HepG2 (cell line): ENCODE results near the gene ZNF780B. TPM values are rescaled to one million over a fixed set of nuclear protein-coding genes. Genes with fewer than 3 reads are reported as not detected.

ENCODE experiments used
- ATF7 ChIP-seq, 2 experiments: fragments of 450-650 bp in 1 of 2; sonication (generic) in 1 of 2; formaldehyde crosslinking in 1 of 2; IDR thresholded peaks; 2 replicates each; pipeline versions ENCODE4 v1.4.0 to v1.6.1; 2016 to 2020; ENCODE audit warnings: antibody characterized with exemption in 1 of 2, mild to moderate bottlenecking in 1 of 2, missing genetic modification reagents in 1 of 2
- DPF2 ChIP-seq: sonication (generic); formaldehyde crosslinking; IDR thresholded peaks from 2 replicates; pipeline ENCODE4 v1.4.0; 2020; ENCODE audit warnings: mild to moderate bottlenecking, low read depth, missing genetic modification reagents, borderline replicate concordance
- FOXO1 ChIP-seq: sonication (generic); formaldehyde crosslinking; IDR thresholded peaks from 2 replicates; pipeline ENCODE4 v1.4.0; 2020; ENCODE audit warnings: missing genetic modification reagents
- FOXP1 ChIP-seq, 2 experiments: fragments of 450-650 bp in 1 of 2; IDR thresholded peaks; 2 replicates each; pipeline ENCODE4 v1.6.1; 2017 to 2018; ENCODE audit warnings: antibody characterized with exemption in 1 of 2
- NCOA2 ChIP-seq: sonication (generic); formaldehyde crosslinking; IDR thresholded peaks from 2 replicates; pipeline ENCODE4 v1.8.0; 2022; ENCODE audit warnings: inconsistent platforms
- PCBP1 ChIP-seq: fragments of 200-400 bp; formaldehyde crosslinking; IDR thresholded peaks from 2 replicates; pipeline ENCODE4 v1.6.1; 2017; ENCODE audit warnings: mild to moderate bottlenecking, low read depth, low read length, borderline replicate concordance
- SMC3 ChIP-seq: IDR thresholded peaks from 2 replicates; pipeline ENCODE4 v1.6.1; 2011; ENCODE audit warnings: low read length, improper control_type of control experiment
- ZNF530 ChIP-seq: sonication (generic); formaldehyde crosslinking; IDR thresholded peaks from 2 replicates; pipeline ENCODE4 v1.5.0; 2020; ENCODE audit warnings: low read depth, mild to moderate bottlenecking, missing genetic modification reagents
- ZNF878 ChIP-seq: sonication (generic); formaldehyde crosslinking; IDR thresholded peaks from 2 replicates; pipeline ENCODE4 v1.8.1; 2023; ENCODE audit warnings: mild to moderate bottlenecking, missing genetic modification reagents, moderate library complexity
- polyA plus RNA-seq, 8 experiments: library from polyadenylated mRNA; depleted of rRNA in 3 of 8; stranded (reverse) in 7 of 8; unstranded in 1 of 8; fragments of >200 nt; fragmentation: Illumina TruSeq in 4 of 8; extraction: Trizol in 4 of 8; gene quantifications; 2 replicates each; pipeline versions ENCODE4 v1.2.1 to v1.2.3, GENCODE V29; 2011 to 2016; ENCODE audit warnings: low read depth in 4 of 8, missing spikeins in 1 of 8, mixed read lengths in 1 of 8; ENCODE audit not compliant: insufficient read depth in 1 of 8
- total RNA-seq, 5 experiments: library from RNA; depleted of rRNA; stranded (reverse); fragments of >200 nt; fragmentation: Illumina TruSeq; extraction: Trizol; gene quantifications; 2 replicates each; pipeline ENCODE4 v1.2.3, GENCODE V29; 2016; ENCODE audit warnings: low read depth in 1 of 5
- TF ChIP-seq, protein P1 (sequence below): sonication (generic); formaldehyde crosslinking; IDR thresholded peaks from 2 replicates; pipeline ENCODE4 v1.4.0; 2020; ENCODE audit warnings: mild to moderate bottlenecking, missing genetic modification reagents
- TF ChIP-seq, protein P2 (sequence below): sonication (generic); formaldehyde crosslinking; IDR thresholded peaks from 2 replicates; pipeline ENCODE4 v1.5.0; 2020; ENCODE audit warnings: mild to moderate bottlenecking, missing genetic modification reagents, borderline replicate concordance
- TF ChIP-seq, protein P3 (sequence below): fragments of 450-650 bp; IDR thresholded peaks from 2 replicates; pipeline ENCODE4 v1.6.1; 2017; ENCODE audit warnings: mild to moderate bottlenecking
- TF ChIP-seq, protein P4 (sequence below): sonication (generic); formaldehyde crosslinking; IDR thresholded peaks from 2 replicates; pipeline ENCODE4 v1.8.0; 2022; ENCODE audit warnings: low read depth, missing genetic modification reagents

Gene ZNF780B
- total and polyA plus RNA-seq, 2 of the 13 experiments (the other 11 are each of a cell fraction or from before 2014, with no cell fraction given), result 6.6 to 21.9 TPM

DNA sequence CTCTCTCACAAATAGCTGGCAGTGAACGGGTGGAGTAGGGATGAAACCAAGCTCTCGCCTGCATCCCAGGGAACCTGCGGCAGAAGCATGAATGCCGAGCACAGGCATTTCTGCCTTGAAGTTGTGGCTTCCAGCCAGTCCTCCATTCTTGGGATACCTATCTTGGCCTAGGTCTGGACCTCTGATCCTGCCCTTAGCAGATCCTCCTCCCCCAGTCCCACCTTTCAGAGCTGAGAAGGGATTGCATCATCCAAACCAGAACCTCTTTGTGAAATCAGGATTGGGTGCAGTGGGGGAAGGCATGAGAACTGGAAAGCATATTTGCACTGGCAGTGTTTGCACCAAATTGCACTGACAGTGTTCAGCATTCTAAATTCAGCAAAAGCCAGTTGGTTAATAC, 28.9 kb upstream of the ZNF780B start (continued):
- TF ChIP-seq FOXO1 (CRISPR knock-in tag), result peak; percentile 16; the same call in 1 of the 2 replicates
- TF ChIP-seq NCOA2 (CRISPR knock-in tag), result peak; percentile 76
- TF ChIP-seq PCBP1, result no peak
- TF ChIP-seq, protein P1, sequence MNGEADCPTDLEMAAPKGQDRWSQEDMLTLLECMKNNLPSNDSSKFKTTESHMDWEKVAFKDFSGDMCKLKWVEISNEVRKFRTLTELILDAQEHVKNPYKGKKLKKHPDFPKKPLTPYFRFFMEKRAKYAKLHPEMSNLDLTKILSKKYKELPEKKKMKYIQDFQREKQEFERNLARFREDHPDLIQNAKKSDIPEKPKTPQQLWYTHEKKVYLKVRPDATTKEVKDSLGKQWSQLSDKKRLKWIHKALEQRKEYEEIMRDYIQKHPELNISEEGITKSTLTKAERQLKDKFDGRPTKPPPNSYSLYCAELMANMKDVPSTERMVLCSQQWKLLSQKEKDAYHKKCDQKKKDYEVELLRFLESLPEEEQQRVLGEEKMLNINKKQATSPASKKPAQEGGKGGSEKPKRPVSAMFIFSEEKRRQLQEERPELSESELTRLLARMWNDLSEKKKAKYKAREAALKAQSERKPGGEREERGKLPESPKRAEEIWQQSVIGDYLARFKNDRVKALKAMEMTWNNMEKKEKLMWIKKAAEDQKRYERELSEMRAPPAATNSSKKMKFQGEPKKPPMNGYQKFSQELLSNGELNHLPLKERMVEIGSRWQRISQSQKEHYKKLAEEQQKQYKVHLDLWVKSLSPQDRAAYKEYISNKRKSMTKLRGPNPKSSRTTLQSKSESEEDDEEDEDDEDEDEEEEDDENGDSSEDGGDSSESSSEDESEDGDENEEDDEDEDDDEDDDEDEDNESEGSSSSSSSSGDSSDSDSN (CRISPR knock-in tag), result no peak
- no peak for TF ChIP-seq ZNF878 (CRISPR knock-in tag)
- TF ChIP-seq, protein P2, sequence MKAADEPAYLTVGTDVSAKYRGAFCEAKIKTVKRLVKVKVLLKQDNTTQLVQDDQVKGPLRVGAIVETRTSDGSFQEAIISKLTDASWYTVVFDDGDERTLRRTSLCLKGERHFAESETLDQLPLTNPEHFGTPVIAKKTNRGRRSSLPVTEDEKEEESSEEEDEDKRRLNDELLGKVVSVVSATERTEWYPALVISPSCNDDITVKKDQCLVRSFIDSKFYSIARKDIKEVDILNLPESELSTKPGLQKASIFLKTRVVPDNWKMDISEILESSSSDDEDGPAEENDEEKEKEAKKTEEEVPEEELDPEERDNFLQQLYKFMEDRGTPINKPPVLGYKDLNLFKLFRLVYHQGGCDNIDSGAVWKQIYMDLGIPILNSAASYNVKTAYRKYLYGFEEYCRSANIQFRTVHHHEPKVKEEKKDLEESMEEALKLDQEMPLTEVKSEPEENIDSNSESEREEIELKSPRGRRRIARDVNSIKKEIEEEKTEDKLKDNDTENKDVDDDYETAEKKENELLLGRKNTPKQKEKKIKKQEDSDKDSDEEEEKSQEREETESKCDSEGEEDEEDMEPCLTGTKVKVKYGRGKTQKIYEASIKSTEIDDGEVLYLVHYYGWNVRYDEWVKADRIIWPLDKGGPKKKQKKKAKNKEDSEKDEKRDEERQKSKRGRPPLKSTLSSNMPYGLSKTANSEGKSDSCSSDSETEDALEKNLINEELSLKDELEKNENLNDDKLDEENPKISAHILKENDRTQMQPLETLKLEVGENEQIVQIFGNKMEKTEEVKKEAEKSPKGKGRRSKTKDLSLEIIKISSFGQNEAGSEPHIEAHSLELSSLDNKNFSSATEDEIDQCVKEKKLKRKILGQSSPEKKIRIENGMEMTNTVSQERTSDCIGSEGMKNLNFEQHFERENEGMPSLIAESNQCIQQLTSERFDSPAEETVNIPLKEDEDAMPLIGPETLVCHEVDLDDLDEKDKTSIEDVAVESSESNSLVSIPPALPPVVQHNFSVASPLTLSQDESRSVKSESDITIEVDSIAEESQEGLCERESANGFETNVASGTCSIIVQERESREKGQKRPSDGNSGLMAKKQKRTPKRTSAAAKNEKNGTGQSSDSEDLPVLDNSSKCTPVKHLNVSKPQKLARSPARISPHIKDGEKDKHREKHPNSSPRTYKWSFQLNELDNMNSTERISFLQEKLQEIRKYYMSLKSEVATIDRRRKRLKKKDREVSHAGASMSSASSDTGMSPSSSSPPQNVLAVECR (CRISPR knock-in tag), result peak; percentile 46; the same call in 1 of the 2 replicates
- TF ChIP-seq SMC3, result no peak
- TF ChIP-seq DPF2 (CRISPR knock-in tag), result peak; percentile 49; the same call in 1 of the 2 replicates
- TF ChIP-seq, protein P3, sequence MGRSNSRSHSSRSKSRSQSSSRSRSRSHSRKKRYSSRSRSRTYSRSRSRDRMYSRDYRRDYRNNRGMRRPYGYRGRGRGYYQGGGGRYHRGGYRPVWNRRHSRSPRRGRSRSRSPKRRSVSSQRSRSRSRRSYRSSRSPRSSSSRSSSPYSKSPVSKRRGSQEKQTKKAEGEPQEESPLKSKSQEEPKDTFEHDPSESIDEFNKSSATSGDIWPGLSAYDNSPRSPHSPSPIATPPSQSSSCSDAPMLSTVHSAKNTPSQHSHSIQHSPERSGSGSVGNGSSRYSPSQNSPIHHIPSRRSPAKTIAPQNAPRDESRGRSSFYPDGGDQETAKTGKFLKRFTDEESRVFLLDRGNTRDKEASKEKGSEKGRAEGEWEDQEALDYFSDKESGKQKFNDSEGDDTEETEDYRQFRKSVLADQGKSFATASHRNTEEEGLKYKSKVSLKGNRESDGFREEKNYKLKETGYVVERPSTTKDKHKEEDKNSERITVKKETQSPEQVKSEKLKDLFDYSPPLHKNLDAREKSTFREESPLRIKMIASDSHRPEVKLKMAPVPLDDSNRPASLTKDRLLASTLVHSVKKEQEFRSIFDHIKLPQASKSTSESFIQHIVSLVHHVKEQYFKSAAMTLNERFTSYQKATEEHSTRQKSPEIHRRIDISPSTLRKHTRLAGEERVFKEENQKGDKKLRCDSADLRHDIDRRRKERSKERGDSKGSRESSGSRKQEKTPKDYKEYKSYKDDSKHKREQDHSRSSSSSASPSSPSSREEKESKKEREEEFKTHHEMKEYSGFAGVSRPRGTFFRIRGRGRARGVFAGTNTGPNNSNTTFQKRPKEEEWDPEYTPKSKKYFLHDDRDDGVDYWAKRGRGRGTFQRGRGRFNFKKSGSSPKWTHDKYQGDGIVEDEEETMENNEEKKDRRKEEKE, result no peak
- TF ChIP-seq FOXP1 (IDR thresholded peaks at IDR 0.05), result no peak
- TF ChIP-seq FOXP1 (CRISPR knock-in tag; IDR thresholded peaks at IDR 0.05), result peak; percentile 24; the same call in 1 of the 2 replicates
- TF ChIP-seq ATF7 (IDR thresholded peaks at IDR 0.05), result peak; percentile 72
- no peak for TF ChIP-seq ATF7 (CRISPR knock-in tag; IDR thresholded peaks at IDR 0.05)
- no peak for TF ChIP-seq ZNF530 (CRISPR knock-in tag)
- TF ChIP-seq, protein P4, sequence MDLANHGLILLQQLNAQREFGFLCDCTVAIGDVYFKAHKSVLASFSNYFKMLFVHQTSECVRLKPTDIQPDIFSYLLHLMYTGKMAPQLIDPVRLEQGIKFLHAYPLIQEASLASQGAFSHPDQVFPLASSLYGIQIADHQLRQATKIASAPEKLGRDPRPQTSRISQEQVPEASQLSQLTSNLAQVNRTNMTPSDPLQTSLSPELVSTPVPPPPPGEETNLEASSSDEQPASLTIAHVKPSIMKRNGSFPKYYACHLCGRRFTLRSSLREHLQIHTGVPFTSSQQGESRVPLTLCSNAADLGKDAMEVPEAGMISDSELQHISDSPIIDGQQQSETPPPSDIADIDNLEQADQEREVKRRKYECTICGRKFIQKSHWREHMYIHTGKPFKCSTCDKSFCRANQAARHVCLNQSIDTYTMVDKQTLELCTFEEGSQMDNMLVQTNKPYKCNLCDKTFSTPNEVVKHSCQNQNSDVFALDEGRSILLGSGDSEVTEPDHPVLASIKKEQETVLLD (CRISPR knock-in tag), result no peak
